ENCODE measurements around the gene TM4SF4.

The TM4SF4 gene

DNA sequence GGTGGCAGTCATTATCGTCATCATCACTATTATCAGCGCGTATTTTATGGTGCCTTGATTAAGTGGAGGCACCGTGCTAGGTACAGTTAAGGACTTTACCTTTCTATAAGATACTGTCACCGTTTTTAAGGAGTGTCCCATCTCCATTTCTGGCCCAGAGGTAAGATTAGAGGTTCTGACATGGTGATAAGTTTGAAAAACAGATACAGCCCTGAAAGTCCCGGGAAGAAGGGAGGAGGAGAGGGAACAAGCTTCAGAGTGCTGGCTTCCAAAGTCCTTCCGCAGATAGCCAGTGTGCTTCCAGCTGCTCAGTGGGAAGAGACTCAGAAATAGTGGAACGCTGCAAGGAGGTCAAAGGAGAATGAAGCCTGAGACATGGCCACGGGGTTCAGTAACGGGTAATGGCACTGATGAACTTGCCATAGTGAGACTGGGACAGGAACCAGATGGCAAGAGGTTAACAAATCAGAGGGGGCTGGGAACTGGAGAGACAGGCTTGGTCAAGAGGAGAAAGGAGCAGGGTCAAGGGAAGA lies 9.1 kb upstream of the TM4SF4 start:
- no peak for ATAC-seq
- TF ChIP-seq RARB (CRISPR knock-in tag; IDR thresholded peaks at IDR 0.05) (no peak), TOX (CRISPR knock-in tag; IDR thresholded peaks at IDR 0.05; ENCODE audit: borderline replicate concordance) (no peak), BACH2 (CRISPR knock-in tag; IDR thresholded peaks at IDR 0.05; ENCODE audit: borderline replicate concordance) (no peak), GLIS3 (CRISPR knock-in tag; IDR thresholded peaks at IDR 0.05) (no peak), ZNF565 (CRISPR knock-in tag; conservative IDR thresholded peaks at IDR 0.05; ENCODE audit: low read depth) (no peak), ZFP30 (CRISPR knock-in tag; IDR thresholded peaks at IDR 0.05) (no peak), PPARA (CRISPR knock-in tag; IDR thresholded peaks at IDR 0.05; ENCODE audit: borderline replicate concordance) (no peak), ZFP3 (CRISPR knock-in tag; IDR thresholded peaks at IDR 0.05) (no peak), ARNTL (CRISPR knock-in tag; IDR thresholded peaks at IDR 0.05; ENCODE audit: borderline replicate concordance, low read depth) (no peak), ZNF8 (CRISPR knock-in tag; IDR thresholded peaks at IDR 0.05) (no peak)

DNA sequence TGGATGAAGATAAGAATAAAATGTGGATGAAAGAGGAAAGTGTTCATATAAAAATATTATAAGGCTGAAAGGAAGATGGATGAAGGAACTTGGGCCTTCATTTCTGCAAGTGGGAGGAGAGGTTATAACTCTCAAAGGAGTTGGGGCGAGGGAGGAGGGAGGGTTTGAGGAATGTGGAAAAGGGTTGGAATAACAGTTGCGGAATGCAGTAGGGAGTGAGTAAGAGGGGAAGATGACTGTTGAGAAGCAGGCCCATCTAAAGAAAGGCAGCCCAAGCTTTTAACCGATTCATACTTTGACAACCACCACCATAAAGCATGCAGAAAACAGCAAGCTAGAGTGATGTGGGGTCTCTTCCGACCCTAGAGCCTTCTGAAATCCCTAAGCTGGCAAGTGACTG lies 8.3 kb upstream of the TM4SF4 start:
- ATAC-seq = peak; percentile 98
- TF ChIP-seq, protein P1, sequence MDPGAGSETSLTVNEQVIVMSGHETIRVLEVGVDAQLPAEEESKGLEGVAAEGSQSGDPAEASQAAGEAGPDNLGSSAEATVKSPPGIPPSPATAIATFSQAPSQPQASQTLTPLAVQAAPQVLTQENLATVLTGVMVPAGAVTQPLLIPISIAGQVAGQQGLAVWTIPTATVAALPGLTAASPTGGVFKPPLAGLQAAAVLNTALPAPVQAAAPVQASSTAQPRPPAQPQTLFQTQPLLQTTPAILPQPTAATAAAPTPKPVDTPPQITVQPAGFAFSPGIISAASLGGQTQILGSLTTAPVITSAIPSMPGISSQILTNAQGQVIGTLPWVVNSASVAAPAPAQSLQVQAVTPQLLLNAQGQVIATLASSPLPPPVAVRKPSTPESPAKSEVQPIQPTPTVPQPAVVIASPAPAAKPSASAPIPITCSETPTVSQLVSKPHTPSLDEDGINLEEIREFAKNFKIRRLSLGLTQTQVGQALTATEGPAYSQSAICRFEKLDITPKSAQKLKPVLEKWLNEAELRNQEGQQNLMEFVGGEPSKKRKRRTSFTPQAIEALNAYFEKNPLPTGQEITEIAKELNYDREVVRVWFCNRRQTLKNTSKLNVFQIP (CRISPR knock-in tag; IDR thresholded peaks at IDR 0.05; ENCODE audit: borderline replicate concordance, low read depth) = no peak
- no peak for TF ChIP-seq PPARA (CRISPR knock-in tag; IDR thresholded peaks at IDR 0.05; ENCODE audit: borderline replicate concordance)

GRCh38 chr3:149468504-149469212 lies 5.8 kb upstream of the TM4SF4 start:
- TF ChIP-seq PPARA (CRISPR knock-in tag; IDR thresholded peaks at IDR 0.05; ENCODE audit: borderline replicate concordance) (no peak), ESRRG (CRISPR knock-in tag; IDR thresholded peaks at IDR 0.05) (no peak), ZNF565 (CRISPR knock-in tag; conservative IDR thresholded peaks at IDR 0.05; ENCODE audit: low read depth) (no peak), ISL1 (CRISPR knock-in tag; IDR thresholded peaks at IDR 0.05) (no peak)
- ATAC-seq = no peak

- no peak for ATAC-seq
- TF ChIP-seq CSDC2 (CRISPR knock-in tag; IDR thresholded peaks at IDR 0.05) (no peak), ESRRG (CRISPR knock-in tag; IDR thresholded peaks at IDR 0.05) (no peak), TCF4 (CRISPR knock-in tag; IDR thresholded peaks at IDR 0.05; ENCODE audit: borderline replicate concordance) (no peak), BACH2 (CRISPR knock-in tag; IDR thresholded peaks at IDR 0.05; ENCODE audit: borderline replicate concordance) (no peak), RARB (CRISPR knock-in tag; IDR thresholded peaks at IDR 0.05) (no peak), ARNTL (CRISPR knock-in tag; IDR thresholded peaks at IDR 0.05; ENCODE audit: borderline replicate concordance, low read depth) (no peak), ZNF565 (CRISPR knock-in tag; conservative IDR thresholded peaks at IDR 0.05; ENCODE audit: low read depth) (no peak), OSR1 (CRISPR knock-in tag; IDR thresholded peaks at IDR 0.05) (no peak), ZFP30 (CRISPR knock-in tag; IDR thresholded peaks at IDR 0.05) (no peak), GLIS3 (CRISPR knock-in tag; IDR thresholded peaks at IDR 0.05) (no peak), ZNF8 (CRISPR knock-in tag; IDR thresholded peaks at IDR 0.05) (no peak)
- TF ChIP-seq, protein P2, sequence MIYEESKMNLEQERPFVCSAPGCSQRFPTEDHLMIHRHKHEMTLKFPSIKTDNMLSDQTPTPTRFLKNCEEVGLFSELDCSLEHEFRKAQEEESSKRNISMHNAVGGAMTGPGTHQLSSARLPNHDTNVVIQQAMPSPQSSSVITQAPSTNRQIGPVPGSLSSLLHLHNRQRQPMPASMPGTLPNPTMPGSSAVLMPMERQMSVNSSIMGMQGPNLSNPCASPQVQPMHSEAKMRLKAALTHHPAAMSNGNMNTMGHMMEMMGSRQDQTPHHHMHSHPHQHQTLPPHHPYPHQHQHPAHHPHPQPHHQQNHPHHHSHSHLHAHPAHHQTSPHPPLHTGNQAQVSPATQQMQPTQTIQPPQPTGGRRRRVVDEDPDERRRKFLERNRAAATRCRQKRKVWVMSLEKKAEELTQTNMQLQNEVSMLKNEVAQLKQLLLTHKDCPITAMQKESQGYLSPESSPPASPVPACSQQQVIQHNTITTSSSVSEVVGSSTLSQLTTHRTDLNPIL (CRISPR knock-in tag; IDR thresholded peaks at IDR 0.05; ENCODE audit: low read depth) = no peak
- TF ChIP-seq, protein P3, sequence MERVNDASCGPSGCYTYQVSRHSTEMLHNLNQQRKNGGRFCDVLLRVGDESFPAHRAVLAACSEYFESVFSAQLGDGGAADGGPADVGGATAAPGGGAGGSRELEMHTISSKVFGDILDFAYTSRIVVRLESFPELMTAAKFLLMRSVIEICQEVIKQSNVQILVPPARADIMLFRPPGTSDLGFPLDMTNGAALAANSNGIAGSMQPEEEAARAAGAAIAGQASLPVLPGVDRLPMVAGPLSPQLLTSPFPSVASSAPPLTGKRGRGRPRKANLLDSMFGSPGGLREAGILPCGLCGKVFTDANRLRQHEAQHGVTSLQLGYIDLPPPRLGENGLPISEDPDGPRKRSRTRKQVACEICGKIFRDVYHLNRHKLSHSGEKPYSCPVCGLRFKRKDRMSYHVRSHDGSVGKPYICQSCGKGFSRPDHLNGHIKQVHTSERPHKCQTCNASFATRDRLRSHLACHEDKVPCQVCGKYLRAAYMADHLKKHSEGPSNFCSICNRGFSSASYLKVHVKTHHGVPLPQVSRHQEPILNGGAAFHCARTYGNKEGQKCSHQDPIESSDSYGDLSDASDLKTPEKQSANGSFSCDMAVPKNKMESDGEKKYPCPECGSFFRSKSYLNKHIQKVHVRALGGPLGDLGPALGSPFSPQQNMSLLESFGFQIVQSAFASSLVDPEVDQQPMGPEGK (CRISPR knock-in tag; IDR thresholded peaks at IDR 0.05; ENCODE audit: borderline replicate concordance) = no peak
Measured at GRCh38 chr3:149470381-149470780, 4.1 kb upstream of the TM4SF4 start.

GRCh38 chr3:149472030-149472797 lies 2.3 kb upstream of the TM4SF4 start:
- peak; percentile 67 for ATAC-seq
- TF ChIP-seq CSDC2 (CRISPR knock-in tag; IDR thresholded peaks at IDR 0.05) (no peak), TOX (CRISPR knock-in tag; IDR thresholded peaks at IDR 0.05; ENCODE audit: borderline replicate concordance) (no peak), SNAI2 (CRISPR knock-in tag; IDR thresholded peaks at IDR 0.05) (no peak), ESRRG (CRISPR knock-in tag; IDR thresholded peaks at IDR 0.05) (no peak), TCF4 (CRISPR knock-in tag; IDR thresholded peaks at IDR 0.05; ENCODE audit: borderline replicate concordance) (no peak), TSHZ2 (CRISPR knock-in tag; IDR thresholded peaks at IDR 0.05) (no peak)
- TF ChIP-seq, protein P2 (CRISPR knock-in tag; IDR thresholded peaks at IDR 0.05; ENCODE audit: low read depth) = no peak
- TF ChIP-seq, protein P3 (CRISPR knock-in tag; IDR thresholded peaks at IDR 0.05; ENCODE audit: borderline replicate concordance) = no peak
